ENCODE measurements around the gene FHL5.
"Not testable (repeated sequence)": the region's sequence is repeated elsewhere in the genome, so short reads cannot be mapped to it uniquely, and the experiment has no call there.

GRCh38 chr6:96637979-96638378, 75.1 kb downstream of the FHL5 start:
- TF ChIP-seq, protein P1, sequence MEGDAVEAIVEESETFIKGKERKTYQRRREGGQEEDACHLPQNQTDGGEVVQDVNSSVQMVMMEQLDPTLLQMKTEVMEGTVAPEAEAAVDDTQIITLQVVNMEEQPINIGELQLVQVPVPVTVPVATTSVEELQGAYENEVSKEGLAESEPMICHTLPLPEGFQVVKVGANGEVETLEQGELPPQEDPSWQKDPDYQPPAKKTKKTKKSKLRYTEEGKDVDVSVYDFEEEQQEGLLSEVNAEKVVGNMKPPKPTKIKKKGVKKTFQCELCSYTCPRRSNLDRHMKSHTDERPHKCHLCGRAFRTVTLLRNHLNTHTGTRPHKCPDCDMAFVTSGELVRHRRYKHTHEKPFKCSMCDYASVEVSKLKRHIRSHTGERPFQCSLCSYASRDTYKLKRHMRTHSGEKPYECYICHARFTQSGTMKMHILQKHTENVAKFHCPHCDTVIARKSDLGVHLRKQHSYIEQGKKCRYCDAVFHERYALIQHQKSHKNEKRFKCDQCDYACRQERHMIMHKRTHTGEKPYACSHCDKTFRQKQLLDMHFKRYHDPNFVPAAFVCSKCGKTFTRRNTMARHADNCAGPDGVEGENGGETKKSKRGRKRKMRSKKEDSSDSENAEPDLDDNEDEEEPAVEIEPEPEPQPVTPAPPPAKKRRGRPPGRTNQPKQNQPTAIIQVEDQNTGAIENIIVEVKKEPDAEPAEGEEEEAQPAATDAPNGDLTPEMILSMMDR (IDR thresholded peaks at IDR 0.05): not testable (repeated sequence)
- not testable (repeated sequence) for TF ChIP-seq EZH2 (IDR thresholded peaks at IDR 0.05; ENCODE audit: borderline replicate concordance, insufficient read depth, low read depth, low read length, poor library complexity, severe bottlenecking)

Data from B cell (primary cell).